KOPT-K1 (cell line): ENCODE results near the gene PLCXD3.

Experiments
- H3K27ac ChIP-seq: fragments of 200-600 bp; sonication (generic); 2 replicates; pipeline ENCODE4 v1.5.1; 2016; ENCODE audit warnings: antibody characterized with exemption, mild to moderate bottlenecking, low read depth, low read length; ENCODE audit not compliant: poor library complexity, severe bottlenecking
- H3K36me3 ChIP-seq: fragments of 200-600 bp; sonication (generic); 2 replicates; pipeline ENCODE4 v1.5.1; 2017; ENCODE audit warnings: antibody characterized with exemption, mild to moderate bottlenecking, low read length, moderate library complexity; ENCODE audit not compliant: insufficient read depth
- H3K9me3 ChIP-seq: fragments of 200-600 bp; sonication (generic); 2 replicates; pipeline ENCODE4 v1.5.1; 2017; ENCODE audit warnings: antibody characterized with exemption, low read length, mild to moderate bottlenecking; ENCODE audit not compliant: insufficient read depth, poor library complexity, severe bottlenecking

PLCXD3 gene, protein sequence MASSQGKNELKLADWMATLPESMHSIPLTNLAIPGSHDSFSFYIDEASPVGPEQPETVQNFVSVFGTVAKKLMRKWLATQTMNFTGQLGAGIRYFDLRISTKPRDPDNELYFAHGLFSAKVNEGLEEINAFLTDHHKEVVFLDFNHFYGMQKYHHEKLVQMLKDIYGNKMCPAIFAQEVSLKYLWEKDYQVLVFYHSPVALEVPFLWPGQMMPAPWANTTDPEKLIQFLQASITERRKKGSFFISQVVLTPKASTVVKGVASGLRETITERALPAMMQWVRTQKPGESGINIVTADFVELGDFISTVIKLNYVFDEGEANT

GRCh38 chr5:41510176-41510831 lies at the start of gene PLCXD3:
PLCXD3 (minus strand) TSS chr5:41510601; CDS start chr5:41510526, 75 bp downstream.
- Histone ChIP-seq H3K36me3 (no peaks in the 10 kb centered on the region), H3K27ac (no peak within 1 kb of the TSS), H3K9me3 (no peaks in the 10 kb centered on the region)

- Histone ChIP-seq H3K27ac (no peak overlapping the region), H3K9me3 (no peaks in the 10 kb centered on the region), H3K36me3 (no peaks in the 10 kb centered on the region)
Measured at GRCh38 chr5:41559184-41559583, 48.8 kb upstream of the PLCXD3 start.

- H3K9me3 ChIP-seq = no peaks in the 10 kb centered on the region
- H3K27ac ChIP-seq = no peak overlapping the region
- H3K36me3 ChIP-seq = no peaks in the 10 kb centered on the region
Measured at GRCh38 chr5:41558295-41558694, 47.9 kb upstream of the PLCXD3 start.

DNA sequence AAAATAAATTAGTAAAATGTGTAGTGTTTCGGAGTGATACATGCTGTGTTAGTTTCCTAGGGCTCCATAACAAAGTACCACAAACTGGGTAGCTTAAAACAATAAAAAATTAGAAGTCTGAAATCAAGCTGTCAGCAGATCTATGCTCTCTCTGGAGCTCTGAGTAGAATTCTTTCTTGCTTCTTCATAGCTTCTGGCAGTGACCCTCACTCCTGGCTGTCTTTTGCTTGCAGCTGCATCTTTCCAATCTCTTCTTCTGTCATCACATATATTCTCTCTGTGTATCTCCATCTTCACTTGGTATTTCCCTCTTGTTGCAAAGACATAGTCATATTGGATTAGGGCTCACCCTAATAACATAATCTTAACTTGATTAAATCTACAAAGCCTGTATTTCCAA lies 37.6 kb upstream of the PLCXD3 start:
- no peaks in the 10 kb centered on the region for H3K36me3 ChIP-seq
- H3K9me3 ChIP-seq = no peaks in the 10 kb centered on the region
- no peak overlapping the region for H3K27ac ChIP-seq

DNA sequence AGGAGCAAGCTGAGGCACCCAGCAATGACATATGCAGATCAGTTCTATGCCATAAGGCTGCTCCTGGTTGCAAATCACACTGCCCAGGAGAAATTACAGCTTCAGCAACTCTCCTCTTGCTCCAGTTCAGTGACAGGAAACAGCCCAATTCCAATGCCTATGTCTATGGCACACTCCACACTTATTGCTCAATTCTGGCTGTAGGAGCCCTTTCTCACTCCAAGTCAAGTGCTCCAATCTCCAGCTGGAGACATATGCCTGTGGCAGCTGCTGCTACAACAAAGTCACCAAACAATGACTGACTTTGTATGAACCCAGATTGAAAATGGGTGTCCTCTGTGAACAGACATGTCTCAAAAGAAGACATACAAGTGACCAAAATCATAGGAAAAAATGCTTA lies 31.8 kb upstream of the PLCXD3 start:
- Histone ChIP-seq H3K9me3 (no peaks in the 10 kb centered on the region), H3K27ac (no peak overlapping the region), H3K36me3 (no peaks in the 10 kb centered on the region)

DNA sequence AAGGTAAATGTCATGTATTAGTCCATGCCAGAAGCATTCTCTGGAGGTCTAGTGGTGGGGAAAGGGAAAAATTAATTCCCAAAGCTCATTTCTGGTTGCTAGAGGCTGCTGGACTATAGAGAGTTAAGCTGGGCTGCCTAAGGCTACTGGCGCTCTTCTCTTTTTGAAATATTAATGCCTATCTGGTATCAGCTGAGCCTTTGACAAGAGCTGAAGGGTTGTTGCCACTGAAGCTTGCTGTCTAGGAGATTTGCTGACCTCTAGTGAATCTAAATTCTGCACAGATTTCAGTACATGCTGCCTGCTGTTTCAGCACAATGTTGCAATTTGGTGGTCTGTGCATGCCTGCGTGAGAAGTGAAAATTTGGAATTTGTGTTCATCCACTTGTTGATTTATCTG lies 29.1 kb upstream of the PLCXD3 start:
- H3K27ac ChIP-seq = no peak overlapping the region
- no peaks in the 10 kb centered on the region for H3K9me3 ChIP-seq

DNA sequence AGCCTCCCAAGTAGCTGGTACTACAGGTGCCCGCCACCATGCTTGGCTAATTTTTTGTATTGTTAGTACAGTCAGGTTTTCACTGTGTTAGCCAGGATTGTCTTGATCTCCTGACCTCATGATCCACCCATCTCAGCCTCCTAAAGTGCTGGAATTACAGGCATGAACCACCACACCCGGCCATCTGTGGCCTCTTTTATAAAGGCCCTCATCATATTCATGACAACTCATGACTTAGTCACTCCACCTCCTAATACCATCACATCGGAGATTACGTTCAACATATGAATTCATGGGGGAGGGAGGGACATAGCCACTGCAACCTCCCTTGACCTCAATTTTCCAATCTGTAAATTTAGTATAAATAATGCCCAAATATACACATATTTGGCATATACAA lies 27.2 kb upstream of the PLCXD3 start:
- Histone ChIP-seq H3K9me3 (no peaks in the 10 kb centered on the region), H3K36me3 (no peaks in the 10 kb centered on the region), H3K27ac (no peak overlapping the region)

More for the DNA sequence above, 29.1 kb upstream of the PLCXD3 start:
- no peaks in the 10 kb centered on the region for H3K36me3 ChIP-seq

DNA sequence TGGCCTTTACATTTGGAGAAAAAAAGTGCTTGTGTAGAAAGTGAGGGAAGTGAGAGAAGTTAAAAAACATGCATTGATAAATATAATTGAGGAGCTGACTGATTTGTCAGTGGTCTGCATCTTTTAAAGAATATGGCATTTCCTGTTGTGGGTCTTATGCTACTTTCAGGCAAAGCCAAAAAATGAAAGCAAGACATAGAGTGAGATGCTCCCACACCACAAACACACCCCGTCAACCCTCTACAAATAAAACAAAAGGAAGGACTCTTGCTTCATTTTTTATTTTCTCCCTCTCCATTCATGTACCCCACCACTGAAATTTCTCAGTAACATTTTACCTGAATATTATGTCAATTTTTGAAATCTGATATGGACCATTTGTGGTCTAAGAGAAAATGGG lies 22.1 kb upstream of the PLCXD3 start:
- no peaks in the 10 kb centered on the region for H3K36me3 ChIP-seq
- H3K9me3 ChIP-seq = no peaks in the 10 kb centered on the region
- no peak overlapping the region for H3K27ac ChIP-seq

GRCh38 chr5:41527201-41527779 lies 16.9 kb upstream of the PLCXD3 start:
- no peak overlapping the region for H3K27ac ChIP-seq

DNA sequence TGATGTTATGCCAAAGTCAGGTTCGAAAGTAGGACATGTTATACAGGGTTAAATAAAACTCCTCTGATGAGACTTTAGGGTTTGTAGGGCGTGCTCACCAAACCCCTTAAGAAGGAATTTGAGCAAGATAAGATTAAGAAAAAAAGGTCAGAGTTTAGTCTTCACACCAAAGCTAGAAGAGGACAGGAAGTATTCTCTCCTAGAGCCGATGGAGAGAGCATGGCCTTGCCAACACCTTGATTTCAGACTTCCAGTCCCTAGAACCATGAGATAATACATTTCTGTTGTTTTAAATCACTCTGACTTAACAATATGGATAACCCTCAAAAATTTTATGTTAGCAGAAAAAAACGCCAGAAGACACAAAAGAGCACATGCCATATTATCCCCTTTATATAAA lies 16.3 kb upstream of the PLCXD3 start:
- Histone ChIP-seq H3K27ac (no peak overlapping the region), H3K9me3 (no peaks in the 10 kb centered on the region), H3K36me3 (no peaks in the 10 kb centered on the region)

More at GRCh38 chr5:41527201-41527779, 16.9 kb upstream of the PLCXD3 start:
- Histone ChIP-seq H3K36me3 (no peaks in the 10 kb centered on the region), H3K9me3 (no peaks in the 10 kb centered on the region)

DNA sequence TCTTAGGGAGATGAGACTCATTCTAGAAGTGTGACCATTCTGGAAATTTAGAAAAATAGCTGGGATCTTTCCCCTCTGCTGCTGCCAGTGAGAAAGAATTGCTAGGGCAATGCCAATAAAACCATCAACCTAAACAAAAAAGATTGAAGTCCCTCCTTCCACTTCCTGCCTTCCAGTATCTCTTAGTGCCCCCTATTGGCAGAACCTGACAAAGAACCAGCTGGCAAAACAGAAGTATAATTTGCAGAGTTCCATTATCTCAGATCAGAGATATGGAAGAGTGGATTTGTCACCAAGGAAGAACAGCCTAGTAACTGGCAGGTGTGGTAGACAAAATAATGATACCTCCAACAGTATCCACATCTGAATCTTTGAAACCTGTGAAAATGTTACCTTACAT lies 13.8 kb upstream of the PLCXD3 start:
- H3K9me3 ChIP-seq = no peaks in the 10 kb centered on the region
- H3K27ac ChIP-seq = no peak overlapping the region
- no peaks in the 10 kb centered on the region for H3K36me3 ChIP-seq

GRCh38 chr5:41522193-41522786 lies 11.9 kb upstream of the PLCXD3 start:
- Histone ChIP-seq H3K9me3 (no peaks in the 10 kb centered on the region), H3K27ac (no peak overlapping the region), H3K36me3 (no peaks in the 10 kb centered on the region)

DNA sequence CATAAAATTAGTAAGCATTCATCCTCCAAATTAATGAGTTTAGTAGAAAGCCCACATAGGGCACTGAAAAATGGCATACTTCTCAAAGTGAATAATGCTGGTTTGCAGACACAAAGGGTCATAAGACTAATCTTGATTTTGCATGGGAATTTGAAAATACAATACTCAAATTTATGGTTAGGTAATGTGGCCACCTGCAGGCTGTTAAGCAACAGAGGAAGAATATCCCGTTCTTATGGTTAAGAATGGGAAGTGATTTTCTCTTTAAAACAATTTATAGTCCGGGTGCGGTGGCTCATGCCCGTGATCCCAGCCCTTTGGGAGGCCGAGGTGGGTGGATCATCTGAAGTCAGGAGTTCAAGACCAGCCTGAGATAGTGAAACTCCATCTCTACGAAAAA lies 9.4 kb upstream of the PLCXD3 start:
- no peaks in the 10 kb centered on the region for H3K9me3 ChIP-seq
- no peak overlapping the region for H3K27ac ChIP-seq
- no peaks in the 10 kb centered on the region for H3K36me3 ChIP-seq

- H3K36me3 ChIP-seq = no peaks in the 10 kb centered on the region
- no peaks in the 10 kb centered on the region for H3K9me3 ChIP-seq
- H3K27ac ChIP-seq = no peak overlapping the region
Measured at GRCh38 chr5:41517909-41518308, 7.5 kb upstream of the PLCXD3 start.

- Histone ChIP-seq H3K27ac (no peak overlapping the region), H3K9me3 (no peaks in the 10 kb centered on the region), H3K36me3 (no peaks in the 10 kb centered on the region)
Measured at GRCh38 chr5:41511241-41511640, 840 bp upstream of the PLCXD3 start.
